HG03175 (cell line): Measurements from ENCODE around the gene CYLD.

Source experiments
- ATAC-seq: cut with Tn5 transposase; IDR thresholded peaks from one replicate; pipeline ENCODE4 v1.9.1; 2021; ENCODE audit warnings: mild to moderate bottlenecking, moderate library complexity; ENCODE audit not compliant: unreplicated experiment

The CYLD gene

GRCh38 chr16:50776037-50776436 is 34.2 kb downstream of the CYLD start:
- ATAC-seq = no peak

DNA sequence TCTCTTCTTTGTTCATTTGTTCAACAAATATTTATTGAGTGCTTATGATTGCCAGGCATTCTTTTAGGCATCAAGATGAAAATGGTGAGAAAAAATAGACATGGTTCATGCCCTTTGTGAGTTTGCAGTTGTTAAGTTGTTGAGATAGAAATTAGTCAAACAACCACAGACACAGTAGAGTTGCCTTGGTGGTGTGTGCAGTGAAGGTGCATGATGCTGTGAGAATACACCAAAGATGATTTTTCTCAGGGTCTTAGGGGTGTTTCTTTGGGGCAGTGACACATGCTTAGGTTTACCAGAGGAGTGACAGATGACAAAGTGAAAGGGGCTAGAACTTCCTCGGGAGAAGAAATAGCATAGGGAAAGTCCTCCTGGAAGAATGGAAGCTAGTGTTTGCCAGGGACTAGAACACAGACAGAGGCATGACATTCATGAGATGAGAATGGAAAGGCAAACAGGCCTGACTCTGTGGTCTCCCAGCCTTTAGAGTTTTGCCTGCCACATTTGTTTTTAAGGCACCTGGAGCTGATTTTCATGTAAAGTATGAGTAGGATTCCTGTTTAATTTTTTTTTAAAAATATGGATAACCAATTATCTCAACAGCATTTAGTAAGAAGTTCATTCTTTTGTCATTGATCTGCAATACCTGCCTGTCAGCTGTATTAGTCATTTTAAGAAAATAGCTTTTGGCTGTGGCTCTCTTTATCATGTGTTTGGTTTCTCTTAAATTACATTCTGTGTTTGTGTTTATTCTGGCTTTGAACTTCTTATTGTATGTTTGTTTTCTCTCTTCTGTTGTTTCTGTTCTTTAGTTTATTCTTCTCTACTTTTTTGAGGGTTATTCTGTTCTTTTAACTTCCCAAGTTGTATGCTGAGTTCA is 36.6 kb downstream of the CYLD start:
- ATAC-seq = no peak

DNA sequence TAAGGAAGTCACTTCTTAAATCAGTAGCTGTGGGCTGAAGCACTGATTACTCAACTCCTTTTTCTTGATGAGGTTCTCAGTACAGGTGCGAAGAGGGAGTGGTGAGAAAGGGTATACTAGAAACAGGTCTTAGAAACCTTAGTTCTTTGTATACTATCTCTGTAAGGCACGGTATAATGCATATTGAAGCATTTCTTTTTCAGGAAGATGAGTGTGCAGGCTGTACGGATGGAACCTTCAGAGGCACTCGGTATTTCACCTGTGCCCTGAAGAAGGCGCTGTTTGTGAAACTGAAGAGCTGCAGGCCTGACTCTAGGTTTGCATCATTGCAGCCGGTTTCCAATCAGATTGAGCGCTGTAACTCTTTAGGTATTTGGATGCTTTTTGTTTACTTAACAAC is 39.2 kb downstream of the CYLD start:
- no peak for ATAC-seq

GRCh38 chr16:50781518-50781917 is 39.6 kb downstream of the CYLD start:
- no peak for ATAC-seq

DNA sequence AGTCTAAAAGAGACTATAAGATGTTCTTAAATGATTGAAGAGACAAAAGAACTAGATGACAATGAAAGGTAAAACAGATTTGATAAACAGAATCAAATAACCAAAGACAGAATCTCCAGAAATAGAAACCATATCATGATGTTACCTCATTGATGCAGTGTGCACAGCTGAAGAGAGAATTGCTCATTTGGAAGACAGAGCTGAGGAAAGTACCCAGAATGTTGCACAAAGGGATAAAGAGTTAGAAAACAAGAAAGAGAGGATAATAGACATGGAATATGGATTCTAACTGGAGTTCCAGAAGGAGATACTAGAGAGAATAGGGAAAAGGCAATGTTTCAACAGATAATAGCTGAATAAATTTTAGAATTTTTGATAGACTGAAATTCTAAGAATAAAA is 47.9 kb downstream of the CYLD start:
- no peak for ATAC-seq

DNA sequence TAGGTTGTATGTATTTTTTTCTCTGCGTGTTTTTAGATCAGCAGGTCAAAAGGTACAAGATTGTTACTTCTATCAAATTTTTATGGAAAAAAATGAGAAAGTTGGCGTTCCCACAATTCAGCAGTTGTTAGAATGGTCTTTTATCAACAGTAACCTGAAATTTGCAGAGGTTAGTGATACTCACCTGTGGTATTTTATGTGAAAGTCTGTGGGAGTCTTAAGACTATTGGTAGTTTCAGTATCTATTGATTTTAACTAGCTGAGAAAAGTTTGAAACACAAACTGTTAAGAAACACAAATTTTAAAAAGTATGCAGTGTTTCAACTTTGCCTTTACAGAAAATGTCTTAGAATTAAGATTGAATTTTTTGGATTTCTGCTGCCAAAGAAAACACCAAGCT is 49.6 kb downstream of the CYLD start:
- ATAC-seq = no peak

GRCh38 chr16:50796829-50797228 is 54.9 kb downstream of the CYLD start:
- ATAC-seq = no peak

- ATAC-seq = no peak
Measured at GRCh38 chr16:50797456-50797855, 55.6 kb downstream of the CYLD start.

DNA sequence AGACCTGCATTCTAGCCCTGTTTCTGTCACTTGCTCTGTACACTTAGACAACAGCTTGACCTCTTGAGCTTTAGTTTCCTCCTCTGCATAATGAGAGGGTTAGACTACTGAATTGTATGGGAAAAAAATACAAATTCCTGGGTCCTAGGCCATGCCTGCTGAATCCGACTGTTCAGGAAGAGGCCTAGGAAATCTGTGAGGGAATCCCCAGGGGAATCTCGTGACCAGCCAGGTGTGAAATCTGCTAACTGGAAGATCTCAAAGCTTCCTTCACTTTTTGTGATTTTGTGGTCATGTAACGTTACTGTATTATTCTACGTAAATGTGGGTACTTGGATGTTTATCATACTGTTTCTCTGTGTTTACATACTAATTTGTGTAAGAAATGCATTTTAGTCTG is 58.2 kb downstream of the CYLD start:
- ATAC-seq = no peak

DNA sequence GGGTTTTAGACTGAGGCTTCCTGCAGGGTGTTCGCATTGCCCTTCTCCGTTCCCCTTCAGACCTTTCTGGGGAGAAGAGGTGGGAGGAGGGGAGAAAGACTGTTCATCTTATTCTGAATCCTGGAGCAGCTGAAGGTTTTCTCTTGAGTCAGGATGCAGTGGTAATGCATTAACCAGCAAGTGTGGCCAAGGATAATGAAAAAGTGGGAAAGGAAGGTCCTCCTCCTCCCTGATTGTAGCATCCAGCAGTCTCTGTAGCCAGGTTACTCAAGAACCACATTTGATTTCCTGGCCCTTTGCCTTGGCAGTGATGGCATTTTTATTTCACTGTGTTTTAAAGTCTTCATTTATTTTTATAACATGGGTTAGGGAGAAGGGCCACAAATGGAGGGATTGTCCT is 59.1 kb downstream of the CYLD start:
- ATAC-seq = no peak

- no peak for ATAC-seq
Measured at GRCh38 chr16:50802000-50802399, 60.1 kb downstream of the CYLD start.

DNA sequence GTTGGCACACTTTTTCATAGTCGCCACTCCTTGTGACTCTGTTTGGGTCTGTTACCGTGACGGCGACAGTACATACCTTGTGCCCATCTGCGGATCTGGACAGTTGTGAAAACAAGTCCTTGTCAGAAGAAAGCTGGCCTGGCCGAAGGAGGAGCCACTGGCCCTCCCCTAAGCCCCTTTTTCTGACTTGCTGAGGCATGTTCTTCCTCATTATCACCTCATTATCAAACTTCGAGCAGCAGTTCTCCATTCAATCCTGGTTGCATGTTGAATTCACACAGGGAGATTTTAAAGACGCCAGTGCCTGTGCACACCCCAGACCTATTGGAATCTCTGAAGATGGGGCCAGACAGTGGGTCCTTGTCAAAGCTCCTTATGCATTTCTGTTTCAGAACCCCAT is 61.1 kb downstream of the CYLD start:
- ATAC-seq = no peak

GRCh38 chr16:50804290-50804907 is 62.5 kb downstream of the CYLD start:
- ATAC-seq = no peak

GRCh38 chr16:50806099-50807062 is 64.5 kb downstream of the CYLD start:
- peak; percentile 92 for ATAC-seq

GRCh38 chr16:50808929-50809538 is 67.1 kb downstream of the CYLD start:
- no peak for ATAC-seq

GRCh38 chr16:50809561-50809960 is 67.7 kb downstream of the CYLD start:
- ATAC-seq = no peak

DNA sequence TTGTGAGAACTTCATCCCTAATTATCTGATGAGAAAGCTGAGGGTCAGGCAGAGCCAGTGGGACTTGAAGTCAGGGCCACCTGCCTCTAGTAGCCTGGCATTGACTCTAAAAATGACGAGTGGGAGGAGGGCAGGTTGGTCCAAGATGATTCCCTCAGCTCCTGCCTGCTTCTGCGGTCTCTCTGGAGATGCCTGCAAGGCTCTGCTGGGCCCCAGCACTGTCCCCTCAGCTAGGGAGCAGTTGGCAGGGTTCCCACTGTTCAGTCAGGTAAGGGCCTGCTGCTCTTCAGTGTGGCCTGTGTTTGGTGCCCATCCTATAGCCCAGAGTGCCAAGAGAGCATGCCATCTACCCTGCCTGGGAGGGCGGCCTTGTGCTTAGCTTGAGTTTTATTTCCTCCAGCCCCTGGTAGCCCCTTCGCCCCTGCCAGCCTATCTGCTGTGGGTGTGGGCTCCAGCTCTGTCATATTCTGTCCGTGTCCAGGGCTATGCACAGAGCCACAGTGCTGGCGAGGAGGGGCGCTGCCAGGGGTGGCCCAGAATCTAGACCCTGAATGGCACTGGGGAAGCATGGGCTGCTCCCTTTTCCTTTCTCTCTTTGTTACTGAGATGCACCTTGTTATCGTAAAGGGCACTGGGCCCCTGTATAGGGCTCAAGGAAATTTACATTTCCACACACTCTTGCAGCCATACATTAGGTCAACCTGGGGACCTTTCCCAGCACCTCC is 68.5 kb downstream of the CYLD start:
- no peak for ATAC-seq

GRCh38 chr16:50812046-50812445 is 70.2 kb downstream of the CYLD start:
- ATAC-seq = no peak

GRCh38 chr16:50812876-50813466 is 71.1 kb downstream of the CYLD start:
- no peak for ATAC-seq

- no peak for ATAC-seq
Measured at GRCh38 chr16:50814052-50814451, 72.2 kb downstream of the CYLD start.
